Tibial nerve (tissue), 4 donors: Measurements from ENCODE around the gene OR2J3.
"Not testable (repeated sequence)": the region's sequence is repeated elsewhere in the genome, so short reads cannot be mapped to it uniquely, and the experiment has no call there.

Experiments used
- CTCF ChIP-seq, 5 experiments: fragments of 200-600 bp in 3 of 5; fragments of 450-650 bp in 2 of 5; sonication (generic) in 3 of 5; IDR thresholded peaks; one replicate each; pipeline ENCODE4 v1.5.1; 2016 to 2019; ENCODE audit warnings: antibody characterized with exemption in 5 of 5, mild to moderate bottlenecking in 3 of 5, moderate library complexity in 2 of 5
- EP300 ChIP-seq, 2 donors: sonication (generic); formaldehyde crosslinking; IDR thresholded peaks; one replicate each; pipeline ENCODE4 v1.6.1; 2017; ENCODE audit warnings: antibody characterized with exemption in 2 of 2, mild to moderate bottlenecking in 1 of 2
- POLR2A ChIP-seq, 2 donors: fragments of 450-650 bp; IDR thresholded peaks; one replicate each; pipeline ENCODE4 v1.6.1; 2017; ENCODE audit warnings: antibody characterized with exemption in 2 of 2, mild to moderate bottlenecking in 2 of 2, moderate library complexity in 2 of 2

- not testable (repeated sequence) for TF ChIP-seq CTCF, EP300, POLR2A (IDR thresholded peaks at IDR 0.05)
These were observed 47.3 kb downstream of the OR2J3 start for GRCh38 chr6:29155182-29155581.
